Testis (tissue), 2 donors: ENCODE data around the gene CTNNB1.

Experiments
- POLR2A ChIP-seq: fragments of 450-650 bp; IDR thresholded peaks from one replicate; pipeline ENCODE4 v1.6.1; 2017; ENCODE audit warnings: antibody characterized with exemption, mild to moderate bottlenecking, moderate library complexity
- TF ChIP-seq, protein P1 (sequence below), 3 experiments: fragments of 450-650 bp in 2 of 3; fragments of 200-600 bp in 1 of 3; sonication (generic) in 1 of 3; IDR thresholded peaks; one replicate each; pipeline ENCODE4 v1.5.1; 2016 to 2019; ENCODE audit warnings: antibody characterized with exemption in 3 of 3, mild to moderate bottlenecking in 2 of 3, moderate library complexity in 1 of 3

- TF ChIP-seq, protein P1, sequence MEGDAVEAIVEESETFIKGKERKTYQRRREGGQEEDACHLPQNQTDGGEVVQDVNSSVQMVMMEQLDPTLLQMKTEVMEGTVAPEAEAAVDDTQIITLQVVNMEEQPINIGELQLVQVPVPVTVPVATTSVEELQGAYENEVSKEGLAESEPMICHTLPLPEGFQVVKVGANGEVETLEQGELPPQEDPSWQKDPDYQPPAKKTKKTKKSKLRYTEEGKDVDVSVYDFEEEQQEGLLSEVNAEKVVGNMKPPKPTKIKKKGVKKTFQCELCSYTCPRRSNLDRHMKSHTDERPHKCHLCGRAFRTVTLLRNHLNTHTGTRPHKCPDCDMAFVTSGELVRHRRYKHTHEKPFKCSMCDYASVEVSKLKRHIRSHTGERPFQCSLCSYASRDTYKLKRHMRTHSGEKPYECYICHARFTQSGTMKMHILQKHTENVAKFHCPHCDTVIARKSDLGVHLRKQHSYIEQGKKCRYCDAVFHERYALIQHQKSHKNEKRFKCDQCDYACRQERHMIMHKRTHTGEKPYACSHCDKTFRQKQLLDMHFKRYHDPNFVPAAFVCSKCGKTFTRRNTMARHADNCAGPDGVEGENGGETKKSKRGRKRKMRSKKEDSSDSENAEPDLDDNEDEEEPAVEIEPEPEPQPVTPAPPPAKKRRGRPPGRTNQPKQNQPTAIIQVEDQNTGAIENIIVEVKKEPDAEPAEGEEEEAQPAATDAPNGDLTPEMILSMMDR (IDR thresholded peaks at IDR 0.05) = no peak
- TF ChIP-seq POLR2A = no peak
These were observed 4.6 kb upstream of the CTNNB1 start for GRCh38 chr3:41194701-41195100.
